ENCODE measurements around the gene NT5C2.

GRCh38 chr10:103184615-103185014, 8.5 kb downstream of the NT5C2 start:
- TF ChIP-seq CTCF (IDR thresholded peaks at IDR 0.05; ENCODE audit: extremely low read depth in 1 of 2, insufficient read depth in 1 of 2, low read depth in 1 of 2, low read length in 2 of 2) (no peak), JUN (IDR thresholded peaks at IDR 0.05; ENCODE audit: borderline replicate concordance, insufficient read depth, insufficient read length, low read depth) (no peak), POLR2A (IDR thresholded peaks at IDR 0.05; ENCODE audit: low read depth, low read length) (no peak), MYC (IDR thresholded peaks at IDR 0.05; ENCODE audit: low read depth, low read length) (no peak), EZH2 (IDR thresholded peaks at IDR 0.05; ENCODE audit: borderline replicate concordance, low read depth, low read length, severe bottlenecking) (no peak), MAX (IDR thresholded peaks at IDR 0.05; ENCODE audit: insufficient read depth, insufficient read length) (no peak)

Data from endothelial cell of umbilical vein (primary cell).